Medulla oblongata (tissue), 1 donor: ENCODE measurements around the gene VSIG4.
A peak's percentile ranks its signal among the peaks of the same experiment; 100 is the strongest.

ENCODE experiments used
- DNase-seq: peaks from one replicate; pipeline ENCODE4 v3.0.0-alpha.2; 2015; ENCODE audit errors: extremely low spot score

Gene VSIG4

GRCh38 chrX:66023385-66024091 is 16.3 kb downstream of the VSIG4 start:
- DNase-seq, result no peak

- DNase-seq, result no peak
Observed at GRCh38 chrX:66022632-66023384, 17.1 kb downstream of the VSIG4 start.

GRCh38 chrX:66021765-66022631 is 17.9 kb downstream of the VSIG4 start:
- DNase-seq, result no peak

GRCh38 chrX:66021401-66021764 is 18.5 kb downstream of the VSIG4 start:
- no peak for DNase-seq

- DNase-seq, result no peak
Observed at GRCh38 chrX:66020631-66021334, 19.1 kb downstream of the VSIG4 start.

GRCh38 chrX:66019974-66020373 is 19.9 kb downstream of the VSIG4 start:
- no peak for DNase-seq

- no peak for DNase-seq
Observed at GRCh38 chrX:66019310-66019652, 20.6 kb downstream of the VSIG4 start.

GRCh38 chrX:66018585-66019309 is 21.1 kb downstream of the VSIG4 start:
- DNase-seq, result no peak

GRCh38 chrX:66017659-66018170 is 22.2 kb downstream of the VSIG4 start:
- DNase-seq, result no peak

GRCh38 chrX:66016905-66017658 is 22.8 kb downstream of the VSIG4 start:
- no peak for DNase-seq

- DNase-seq, result no peak
Observed at GRCh38 chrX:66015900-66016689, 23.8 kb downstream of the VSIG4 start.

- peak; percentile 69 for DNase-seq
Observed at GRCh38 chrX:66015152-66015831, 24.6 kb downstream of the VSIG4 start.

- DNase-seq, result no peak
Observed at GRCh38 chrX:66014556-66014955, 25.3 kb downstream of the VSIG4 start.

- no peak for DNase-seq
Observed at GRCh38 chrX:66014084-66014483, 25.8 kb downstream of the VSIG4 start.

GRCh38 chrX:66013194-66013816 is 26.6 kb downstream of the VSIG4 start:
- DNase-seq, result peak; percentile 69

- no peak for DNase-seq
Observed at GRCh38 chrX:66012094-66012534, 27.8 kb downstream of the VSIG4 start.

GRCh38 chrX:66009231-66009845 is 30.5 kb downstream of the VSIG4 start:
- no peak for DNase-seq
